Activated naive CD4-positive, alpha-beta T cell treated with anti-CD3 and anti-CD28 coated beads, Interleukin-2, amount 50 U/mL, for 16 hours (primary cell): ENCODE data around the gene CASR.
"Not testable (repeated sequence)": the region's sequence is repeated elsewhere in the genome, so short reads cannot be mapped to it uniquely, and the experiment has no call there.

Source experiments
- DNase-seq: peaks from one replicate; pipeline ENCODE4 v3.0.0-alpha.2; 2020

Gene CASR

GRCh38 chr3:122183521-122183892 is at the start of gene CASR:
TSS of gene CASR (plus strand) at chr3:122183668. CDS start at chr3:122254190, 70,522 bp downstream.
- no peak for DNase-seq

DNA sequence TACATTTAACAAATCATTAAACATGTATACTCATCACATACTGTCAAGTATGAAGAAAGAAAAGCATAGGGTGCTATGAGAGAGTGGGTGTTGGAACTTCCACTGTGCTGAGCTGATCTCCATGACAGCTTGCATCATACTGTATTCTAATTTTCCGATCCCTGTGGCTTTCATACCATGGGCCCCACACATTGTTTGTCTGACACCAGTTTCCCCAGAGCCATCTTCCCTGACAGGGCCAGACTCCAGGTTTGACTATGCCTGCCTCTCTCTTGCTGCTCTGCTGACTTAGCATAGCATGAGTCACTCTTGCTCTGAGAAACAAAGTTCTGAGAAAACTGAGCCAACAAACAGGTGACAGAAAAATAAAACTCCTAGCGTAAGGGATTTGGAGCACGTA is 37.0 kb upstream of the CASR start:
- peak; percentile 56 for DNase-seq

DNA sequence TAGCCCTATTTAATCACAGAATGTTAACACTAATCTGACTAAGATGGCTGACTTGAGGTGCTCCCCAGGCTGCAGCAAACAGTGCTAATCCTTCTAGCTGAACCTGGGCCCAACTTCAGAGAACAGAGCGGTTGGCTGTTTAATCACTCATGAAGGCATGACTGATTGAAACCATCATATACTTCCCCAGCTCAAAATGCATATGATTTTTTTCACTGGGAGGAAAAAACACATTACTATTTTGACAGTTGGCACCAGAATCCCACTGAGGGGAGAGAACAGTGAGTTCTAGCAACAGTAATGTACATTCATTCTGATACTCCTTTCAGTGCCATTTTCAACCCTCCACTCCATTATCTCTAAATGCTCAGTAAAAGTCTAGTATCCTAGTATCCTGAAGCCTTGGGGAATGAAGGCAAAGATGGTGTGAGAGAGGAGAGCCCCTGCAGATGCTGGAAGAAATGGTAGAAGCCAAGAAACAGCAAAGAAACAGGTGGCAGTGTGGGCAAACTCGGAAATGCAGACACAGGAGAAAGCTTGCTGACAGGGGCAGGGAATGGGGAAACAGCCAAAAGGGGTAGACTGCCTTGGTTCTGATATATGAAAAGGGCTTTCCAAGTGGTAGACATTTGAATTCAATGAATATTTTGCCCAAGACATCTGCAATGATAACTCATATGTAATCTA is 34.4 kb upstream of the CASR start:
- DNase-seq: no peak

DNA sequence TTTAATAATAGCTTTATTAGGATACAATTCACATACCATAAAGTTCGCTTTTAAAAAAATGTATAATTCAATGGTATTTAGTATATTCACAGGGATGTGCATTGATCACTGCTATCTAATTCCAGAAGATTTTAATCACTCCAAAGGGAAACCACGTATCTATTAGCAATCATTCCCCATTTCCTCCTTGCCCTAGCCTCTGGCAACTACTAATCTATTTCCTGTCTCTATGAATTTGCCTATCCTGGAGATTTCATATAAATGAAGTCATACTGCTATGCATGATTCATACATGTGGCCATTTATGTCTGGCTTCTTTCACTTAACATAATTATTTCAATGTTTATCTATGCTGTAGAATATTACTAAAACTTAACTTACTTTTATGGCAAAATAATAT is 32.0 kb upstream of the CASR start:
- no peak for DNase-seq

- not testable (repeated sequence) for DNase-seq
These were observed 18.5 kb upstream of the CASR start for GRCh38 chr3:122164983-122165382.

DNA sequence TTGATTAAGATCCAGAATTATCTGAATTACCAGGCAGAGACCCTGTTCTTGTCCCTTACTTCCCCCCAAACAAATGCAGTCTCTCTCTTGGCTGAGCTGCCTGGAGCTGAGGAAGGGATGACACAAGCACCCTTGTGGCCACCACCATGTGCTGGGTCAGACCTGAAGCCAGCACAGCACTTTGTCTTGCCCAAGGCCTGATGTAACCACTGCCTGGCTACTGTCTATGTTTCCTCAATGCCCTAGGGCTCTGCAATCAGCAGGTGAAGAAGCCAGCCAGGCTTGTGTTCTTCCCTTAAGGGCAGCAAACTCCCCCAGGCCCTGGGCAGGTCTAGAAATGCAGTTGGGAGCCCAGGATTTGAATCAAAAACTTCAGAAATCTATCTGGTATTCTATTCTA is 15.8 kb upstream of the CASR start:
- DNase-seq: no peak

GRCh38 chr3:122168044-122168443 is 15.4 kb upstream of the CASR start:
- no peak for DNase-seq

DNA sequence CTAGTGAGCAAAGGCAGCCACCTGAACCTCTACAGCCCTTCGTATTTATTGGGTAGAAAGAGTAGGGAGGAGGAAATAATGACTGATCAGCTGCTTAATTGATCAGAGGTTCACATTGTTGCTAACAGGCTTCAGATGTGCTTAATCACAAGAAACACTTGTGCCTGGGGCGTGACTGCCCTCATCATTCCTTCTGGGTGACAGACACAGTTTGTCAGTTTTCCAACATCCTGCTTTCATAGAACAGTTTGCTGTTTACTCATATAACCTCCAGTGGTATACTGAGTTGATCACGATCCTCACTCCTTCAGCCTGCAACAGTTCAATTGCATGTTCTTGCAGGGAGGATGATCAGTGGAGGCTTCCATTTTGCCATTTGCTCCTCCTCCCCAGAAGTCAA is 13.6 kb upstream of the CASR start:
- DNase-seq: no peak

DNA sequence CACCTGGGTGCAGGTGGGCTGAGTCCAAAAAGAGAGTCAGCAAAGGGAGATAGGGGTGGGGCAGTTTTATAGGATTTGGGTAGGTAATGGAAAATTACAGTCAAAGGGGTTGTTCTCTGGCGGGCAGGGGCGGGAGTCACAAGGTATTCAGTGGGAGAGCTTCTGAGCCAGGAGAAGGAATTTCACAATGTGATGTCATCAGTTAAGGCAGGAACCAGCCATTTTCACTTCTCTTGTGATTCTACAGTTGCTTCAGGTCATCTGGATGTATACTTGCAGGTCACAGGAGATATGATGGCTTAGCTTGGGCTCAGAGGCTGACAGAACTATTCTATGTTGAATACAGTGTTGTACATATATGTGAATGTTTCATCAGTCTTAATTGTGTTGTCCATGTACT is 12.1 kb upstream of the CASR start:
- DNase-seq: not testable (repeated sequence)

DNA sequence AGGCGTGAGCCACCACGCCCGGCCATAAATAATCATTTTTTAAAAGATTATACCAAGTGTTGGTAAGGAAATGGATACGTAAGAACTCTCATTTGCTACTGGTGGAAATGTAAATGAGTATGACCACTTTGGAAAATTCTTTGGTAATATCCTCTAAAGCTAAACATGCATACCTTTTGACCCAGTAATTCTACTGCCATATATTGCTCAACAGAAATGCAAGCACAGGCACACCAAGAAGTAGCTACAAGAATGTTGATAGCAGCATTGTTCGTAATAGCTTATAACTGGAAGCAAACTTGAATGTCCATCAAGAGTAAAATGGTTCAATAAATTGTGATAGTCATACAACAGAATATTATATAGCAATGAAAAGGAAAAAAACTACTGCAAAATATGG is 4.8 kb upstream of the CASR start:
- no peak for DNase-seq

DNA sequence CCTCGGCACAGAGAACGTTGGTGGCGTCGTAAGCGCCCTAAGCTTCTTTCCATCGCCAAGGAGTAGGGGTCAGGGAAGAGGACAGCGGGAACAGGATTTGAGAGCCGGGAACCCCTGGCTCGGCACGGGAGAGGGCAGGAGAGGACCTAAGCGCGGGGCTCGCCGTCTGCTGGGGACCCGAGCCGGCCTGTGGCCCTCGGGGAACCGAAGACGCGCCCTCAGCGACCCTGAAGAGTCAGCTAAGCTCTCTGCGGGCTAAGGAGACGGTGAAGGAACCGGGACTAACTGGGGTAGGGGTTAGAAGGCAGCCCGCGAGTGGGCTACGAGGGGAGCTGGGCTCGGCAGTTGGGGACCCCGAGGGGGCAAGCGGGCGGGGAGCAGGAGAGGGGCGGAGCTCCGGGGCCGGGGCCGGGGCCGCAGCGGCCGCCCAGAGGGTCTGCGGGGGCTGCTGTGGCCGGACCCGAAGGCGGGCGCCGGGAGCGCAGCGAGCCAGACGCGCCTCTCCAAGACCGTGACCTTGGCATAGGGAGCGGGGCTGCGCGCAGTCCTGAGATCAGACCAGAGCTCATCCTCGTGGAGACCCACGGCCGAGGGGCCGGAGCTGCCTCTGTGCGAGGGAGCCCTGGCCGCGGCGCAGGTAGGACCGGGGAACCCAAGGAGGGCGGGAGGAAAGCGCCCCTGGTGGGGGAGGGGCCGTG is 574 bp downstream of the CASR start:
- DNase-seq: no peak

- no peak for DNase-seq
These were observed 1.1 kb downstream of the CASR start for GRCh38 chr3:122184591-122184929.

- DNase-seq: no peak
These were observed 2.9 kb downstream of the CASR start for GRCh38 chr3:122186372-122186771.

GRCh38 chr3:122188737-122189136 is 5.3 kb downstream of the CASR start:
- DNase-seq: no peak

- DNase-seq: no peak
These were observed 5.9 kb downstream of the CASR start for GRCh38 chr3:122189357-122189756.

GRCh38 chr3:122190525-122190924 is 7.1 kb downstream of the CASR start:
- no peak for DNase-seq

DNA sequence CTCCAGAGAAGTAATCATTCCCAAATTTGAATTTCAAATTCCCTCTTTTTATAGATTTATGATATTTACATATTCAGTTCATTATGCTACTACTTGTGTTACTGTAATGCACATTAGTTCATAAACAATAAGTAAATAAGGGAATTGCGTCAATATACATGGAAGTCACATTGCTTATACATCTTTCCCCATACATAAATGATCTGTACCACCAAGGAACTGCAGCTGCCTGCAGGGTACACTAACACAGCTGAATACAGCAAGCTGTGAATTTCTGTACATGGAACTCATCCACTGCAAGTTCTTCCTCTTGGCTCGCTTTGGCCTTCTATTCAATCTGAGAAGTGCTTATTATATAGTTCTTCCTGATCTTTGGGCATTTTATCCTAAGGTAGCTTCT is 15.5 kb downstream of the CASR start:
- no peak for DNase-seq

DNA sequence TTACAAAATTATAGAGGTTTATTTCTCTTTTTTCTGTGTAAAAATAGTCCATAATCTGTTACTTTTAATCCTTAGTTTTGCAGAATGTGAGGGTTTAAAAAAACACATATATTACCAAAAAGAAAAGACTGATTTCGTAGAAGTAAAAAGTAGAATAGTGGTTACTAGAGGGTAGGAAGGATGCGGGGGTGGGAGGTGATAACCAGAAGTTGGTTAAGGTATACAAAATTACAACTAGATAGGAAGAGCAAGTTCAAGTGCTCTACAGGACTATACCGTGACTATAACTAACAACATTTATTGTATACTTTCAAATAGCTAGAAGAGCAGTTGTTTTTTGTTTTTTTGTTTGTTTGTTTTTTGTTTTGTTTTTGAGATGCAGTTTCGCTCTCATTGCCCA is 16.1 kb downstream of the CASR start:
- DNase-seq: no peak

- DNase-seq: no peak
These were observed 17.2 kb downstream of the CASR start for GRCh38 chr3:122200661-122201060.

DNA sequence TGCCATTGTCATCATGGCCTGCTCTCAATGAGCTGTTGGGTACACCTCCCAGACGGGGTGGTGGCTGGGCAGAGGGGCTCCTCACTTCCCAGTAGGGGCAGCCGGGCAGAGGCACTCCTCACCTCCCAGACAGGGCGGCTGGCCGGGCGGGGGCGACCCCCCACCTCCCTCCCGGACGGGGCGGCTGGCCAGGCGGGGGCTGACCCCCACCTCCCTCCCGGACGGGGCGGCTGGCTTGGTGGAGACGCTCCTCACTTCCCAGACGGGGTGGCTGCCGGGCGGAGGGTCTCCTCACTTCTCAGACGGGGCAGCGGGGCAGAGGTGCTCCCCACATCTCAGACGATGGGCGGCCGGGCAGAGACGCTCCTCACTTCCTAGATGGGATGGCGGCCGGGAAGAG is 18.0 kb downstream of the CASR start:
- DNase-seq: not testable (repeated sequence)

- DNase-seq: no peak
These were observed 25.1 kb downstream of the CASR start for GRCh38 chr3:122208579-122208978.

DNA sequence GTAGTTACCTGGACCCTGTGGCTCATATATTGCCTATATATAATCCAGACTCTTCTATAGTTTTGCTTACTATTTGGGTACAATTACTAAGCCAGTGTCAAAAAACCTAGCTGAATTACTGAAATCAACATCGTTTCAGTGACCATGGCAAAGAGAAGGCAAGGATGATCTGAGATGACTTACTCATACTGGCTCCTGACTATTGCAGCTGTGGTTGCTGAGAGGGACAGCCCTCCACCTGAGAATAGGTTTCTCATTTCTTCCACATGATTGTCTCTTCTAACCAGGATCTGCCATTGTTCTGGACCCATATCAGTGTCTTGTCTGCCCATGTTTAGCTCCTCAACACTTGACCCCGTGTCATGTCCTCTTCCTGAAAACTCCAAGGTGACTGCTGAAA is 30.2 kb downstream of the CASR start:
- DNase-seq: no peak

DNA sequence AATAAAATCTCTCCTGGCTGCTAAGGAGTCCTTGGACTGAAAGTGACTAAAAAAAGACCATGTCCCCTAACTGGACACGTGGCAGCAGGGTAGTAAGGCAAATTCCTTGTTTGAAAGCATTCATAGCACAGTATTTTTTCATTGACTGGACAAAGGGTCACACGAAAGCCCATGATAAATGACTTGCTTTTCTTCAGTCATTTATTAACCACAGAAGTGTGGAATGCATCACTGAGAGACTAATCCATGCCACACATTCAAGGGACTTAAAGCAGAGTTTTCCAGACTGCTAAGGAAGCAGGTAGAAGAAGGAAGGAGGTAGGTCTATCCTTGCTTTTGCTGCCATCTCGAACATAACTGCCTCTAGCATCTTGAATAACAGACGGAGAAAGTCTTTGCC is 31.2 kb downstream of the CASR start:
- DNase-seq: no peak

DNA sequence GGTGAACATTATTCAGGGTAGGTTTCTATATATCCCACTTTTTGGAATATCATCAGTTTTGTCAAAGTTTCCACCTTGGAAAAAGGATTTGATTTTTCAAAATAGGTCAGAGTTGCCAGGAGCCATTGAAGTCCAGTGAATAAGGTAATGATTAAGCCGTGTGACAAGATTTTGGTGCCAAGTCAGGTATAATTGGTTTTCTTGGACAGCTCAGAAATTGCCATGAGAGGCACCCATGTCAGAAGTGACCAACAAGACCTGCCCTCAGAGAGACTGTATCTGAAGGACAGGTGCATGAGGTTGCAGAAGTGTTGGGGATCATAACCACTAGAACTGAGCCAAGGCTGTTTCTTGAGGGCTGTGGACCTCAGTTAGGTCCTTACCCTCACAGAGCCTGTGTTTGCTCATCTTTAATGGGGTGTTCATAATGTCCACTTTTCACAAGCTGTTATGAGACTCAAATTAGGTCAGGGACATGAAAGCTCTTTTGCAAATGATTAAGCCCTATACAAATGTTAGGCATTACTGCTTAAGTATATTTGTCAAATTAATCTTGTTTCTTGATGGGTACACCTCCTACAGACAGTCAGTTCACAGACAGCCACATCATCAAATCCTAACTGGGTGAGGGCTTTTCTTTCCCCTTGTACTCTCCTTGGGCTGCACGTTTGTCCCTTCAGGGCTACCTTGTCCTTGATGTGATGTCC is 32.3 kb downstream of the CASR start:
- DNase-seq: no peak
